SHP77 (cell line): ENCODE measurements around the gene ZNF438.
"Not testable (repeated sequence)": the region's sequence is repeated elsewhere in the genome, so short reads cannot be mapped to it uniquely, and the experiment has no call there.

ENCODE experiments used
- DNase-seq, 2 experiments: peaks; one replicate each; lab custom pipeline; 2025; lab: John Stamatoyannopoulos, UW

Gene ZNF438

GRCh38 chr10:30984563-30985328 lies 46.9 kb downstream of the ZNF438 start:
- no peak for DNase-seq

- not testable (repeated sequence) for DNase-seq
Observed at GRCh38 chr10:30983209-30983608, 48.5 kb downstream of the ZNF438 start.

GRCh38 chr10:30980951-30981616 lies 50.6 kb downstream of the ZNF438 start:
- DNase-seq, result peak in 1 of 2 experiments; percentile 4

GRCh38 chr10:30979956-30980355 lies 51.7 kb downstream of the ZNF438 start:
- DNase-seq, result no peak

GRCh38 chr10:30978843-30979242 lies 52.8 kb downstream of the ZNF438 start:
- no peak for DNase-seq

GRCh38 chr10:30977385-30977784 lies 54.3 kb downstream of the ZNF438 start:
- DNase-seq, result no peak

GRCh38 chr10:30974773-30975415 lies 56.8 kb downstream of the ZNF438 start:
- DNase-seq, result no peak

- no peak for DNase-seq
Observed at GRCh38 chr10:30974355-30974754, 57.3 kb downstream of the ZNF438 start.

GRCh38 chr10:30973737-30974136 lies 57.9 kb downstream of the ZNF438 start:
- no peak for DNase-seq

GRCh38 chr10:30970760-30971460 lies 60.8 kb downstream of the ZNF438 start:
- no peak for DNase-seq

GRCh38 chr10:30968711-30969110 lies 63.0 kb downstream of the ZNF438 start:
- no peak for DNase-seq

GRCh38 chr10:30967650-30968410 lies 63.8 kb downstream of the ZNF438 start:
- DNase-seq, result no peak

GRCh38 chr10:30963992-30964930 lies 67.4 kb downstream of the ZNF438 start:
- no peak for DNase-seq

GRCh38 chr10:30962522-30962921 lies 69.1 kb downstream of the ZNF438 start:
- DNase-seq, result no peak

GRCh38 chr10:30959836-30960210 lies 71.8 kb downstream of the ZNF438 start:
- DNase-seq, result no peak

GRCh38 chr10:30949218-30949617 lies 82.4 kb downstream of the ZNF438 start:
- not testable (repeated sequence) for DNase-seq

GRCh38 chr10:30944005-30944404 lies 87.7 kb downstream of the ZNF438 start:
- no peak for DNase-seq

- no peak for DNase-seq
Observed at GRCh38 chr10:30943451-30943850, 88.2 kb downstream of the ZNF438 start.

- DNase-seq, result no peak
Observed at GRCh38 chr10:30940256-30940655, 91.4 kb downstream of the ZNF438 start.

- DNase-seq, result no peak
Observed at GRCh38 chr10:30939643-30940251, 91.9 kb downstream of the ZNF438 start.
